PFSK-1 (cell line): Measurements from ENCODE around the gene TUBE1.

Experiments used
- FOXP2 ChIP-seq: optimal IDR thresholded peaks from 2 replicates; pipeline ENCODE3; 2011; ENCODE audit warnings: borderline replicate concordance, control low read depth, inconsistent platforms; ENCODE audit not compliant: insufficient read depth; ENCODE audit errors: extremely low read length, extremely low read depth
- POLR2AphosphoS5 ChIP-seq: IDR thresholded peaks from 2 replicates; pipeline ENCODE4 v1.6.1; 2012; ENCODE audit warnings: low read depth, mild to moderate bottlenecking, control low read depth, low read length, moderate library complexity
- REST ChIP-seq, 2 experiments: IDR thresholded peaks; 2 replicates each; pipeline versions ENCODE4 v1.6.1 to v1.8.0; 2011 to 2012; ENCODE audit warnings: low read depth in 2 of 2, low read length in 2 of 2, control low read depth in 1 of 2, inconsistent platforms in 1 of 2, mild to moderate bottlenecking in 1 of 2, moderate library complexity in 1 of 2; ENCODE audit not compliant: insufficient read depth in 1 of 2
- SIN3A ChIP-seq: IDR thresholded peaks from 2 replicates; pipeline ENCODE4 v1.6.1; 2012; ENCODE audit warnings: mild to moderate bottlenecking, low read length, moderate library complexity, borderline replicate concordance; ENCODE audit not compliant: insufficient read depth
- TAF1 ChIP-seq: IDR thresholded peaks from 2 replicates; pipeline ENCODE4 v1.6.1; 2012; ENCODE audit warnings: low read length, control low read depth, borderline replicate concordance; ENCODE audit not compliant: insufficient read depth

TUBE1 gene

GRCh38 chr6:112100561-112100960 lies 13.3 kb upstream of the TUBE1 start:
- TF ChIP-seq POLR2AphosphoS5 (no peak), TAF1 (no peak), REST (IDR thresholded peaks at IDR 0.05; ENCODE audit: insufficient read depth in 1 of 2, low read depth in 2 of 2, low read length in 2 of 2) (no peak), FOXP2 (no peak), SIN3A (no peak)

GRCh38 chr6:112096901-112097300 lies 9.6 kb upstream of the TUBE1 start:
- TF ChIP-seq REST (IDR thresholded peaks at IDR 0.05; ENCODE audit: insufficient read depth in 1 of 2, low read depth in 2 of 2, low read length in 2 of 2): no peak
- no peak for TF ChIP-seq SIN3A
- no peak for TF ChIP-seq POLR2AphosphoS5
- TF ChIP-seq FOXP2: no peak
- no peak for TF ChIP-seq TAF1

GRCh38 chr6:112087916-112088315 lies 634 bp upstream of the TUBE1 start:
- no peak for TF ChIP-seq POLR2AphosphoS5
- no peak for TF ChIP-seq FOXP2
- no peak for TF ChIP-seq REST (IDR thresholded peaks at IDR 0.05; ENCODE audit: insufficient read depth in 1 of 2, low read depth in 2 of 2, low read length in 2 of 2)
- no peak for TF ChIP-seq TAF1
- TF ChIP-seq SIN3A: no peak

- no peak for TF ChIP-seq TAF1
- TF ChIP-seq REST (IDR thresholded peaks at IDR 0.05; ENCODE audit: insufficient read depth in 1 of 2, low read depth in 2 of 2, low read length in 2 of 2): no peak
- TF ChIP-seq SIN3A: no peak
- TF ChIP-seq FOXP2: no peak
- no peak for TF ChIP-seq POLR2AphosphoS5
These were observed 542 bp downstream of the TUBE1 start for GRCh38 chr6:112086744-112087135.
